GM23338 (cell line): Measurements from ENCODE around the gene SAC3D1. TPM values are rescaled to one million over a fixed set of nuclear protein-coding genes. Genes with fewer than 3 reads are reported as not detected.

Experiments
- ATAC-seq: fragments of 200-7000 bp; cut with Tn5 transposase; 3 replicates; pipeline ENCODE4 v1.9.1; 2020
- DNase-seq: peaks from one replicate; pipeline ENCODE4 v3.0.0-alpha.2; 2015; ENCODE audit warnings: low spot score
- H2AFZ ChIP-seq: fragments of 200-600 bp; sonication (generic); 2 replicates; pipeline ENCODE4 v1.8.0; 2016; ENCODE audit warnings: antibody characterized with exemption, mild to moderate bottlenecking, moderate library complexity
- H3F3A ChIP-seq: fragments of 200-600 bp; sonication (generic); replicated peaks from 2 replicates; pipeline ENCODE4 v1.8.0; 2017; ENCODE audit warnings: antibody characterized with exemption, mixed run types, low read depth
- H3K27ac ChIP-seq: fragments of 200-600 bp; sonication (generic); 2 replicates; pipeline ENCODE4 v1.6.1; 2016; ENCODE audit warnings: low read depth
- H3K27me3 ChIP-seq: fragments of 200-600 bp; sonication (generic); 2 replicates; pipeline ENCODE4 v1.8.0; 2016; ENCODE audit warnings: mild to moderate bottlenecking, mixed run types, moderate library complexity; ENCODE audit not compliant: insufficient read depth
- H3K36me3 ChIP-seq: fragments of 200-600 bp; sonication (generic); 2 replicates; pipeline ENCODE4 v1.8.0; 2016; ENCODE audit warnings: mild to moderate bottlenecking; ENCODE audit not compliant: insufficient read depth
- H3K4me1 ChIP-seq: fragments of 200-600 bp; sonication (generic); 2 replicates; pipeline ENCODE4 v1.8.0; 2016; ENCODE audit warnings: mild to moderate bottlenecking, moderate library complexity; ENCODE audit not compliant: insufficient read depth
- H3K4me2 ChIP-seq: fragments of 200-600 bp; sonication (generic); 2 replicates; pipeline ENCODE4 v1.7.1; 2017; ENCODE audit warnings: mixed run types
- H3K4me3 ChIP-seq: fragments of 200-600 bp; sonication (generic); 2 replicates; pipeline ENCODE4 v1.6.1; 2016; ENCODE audit warnings: mixed run types
- H3K79me2 ChIP-seq: fragments of 200-600 bp; sonication (generic); replicated peaks from 2 replicates; pipeline ENCODE4 v1.8.0; 2017; ENCODE audit warnings: mild to moderate bottlenecking; ENCODE audit not compliant: insufficient read depth
- H3K9me2 ChIP-seq: fragments of 200-600 bp; sonication (generic); 2 replicates; pipeline ENCODE4 v1.8.0; 2017; ENCODE audit not compliant: insufficient read depth
- H4K20me1 ChIP-seq: fragments of 200-600 bp; sonication (generic); replicated peaks from 2 replicates; pipeline ENCODE4 v1.8.0; 2017; ENCODE audit warnings: mild to moderate bottlenecking; ENCODE audit not compliant: insufficient read depth
- H3K27ac Mint-ChIP-seq: 2 replicates; pipeline ENCODE4 v1.8.0; 2020; ENCODE audit warnings: inconsistent platforms, mild to moderate bottlenecking, moderate library complexity, mixed read lengths
- H3K27me3 Mint-ChIP-seq: 3 replicates; pipeline ENCODE4 v1.8.0; 2022; ENCODE audit warnings: low read depth, mild to moderate bottlenecking, moderate library complexity, mixed read lengths, inconsistent platforms; ENCODE audit not compliant: insufficient read depth, poor library complexity
- H3K36me3 Mint-ChIP-seq: 3 replicates; pipeline ENCODE4 v1.8.0; 2021; ENCODE audit warnings: low read depth, mild to moderate bottlenecking, inconsistent platforms, moderate library complexity, mixed read lengths
- H3K4me1 Mint-ChIP-seq: 3 replicates; pipeline ENCODE4 v1.8.0; 2020; ENCODE audit warnings: mild to moderate bottlenecking, inconsistent platforms, mixed read lengths
- H3K4me3 Mint-ChIP-seq: 3 replicates; pipeline ENCODE4 v1.8.0; 2021; ENCODE audit warnings: moderate library complexity, mild to moderate bottlenecking, inconsistent platforms, mixed read lengths
- H3K9me3 Mint-ChIP-seq: 3 replicates; pipeline ENCODE4 v1.8.0; 2020; ENCODE audit warnings: moderate library complexity, mild to moderate bottlenecking, inconsistent platforms, mixed read lengths
- CREB1 ChIP-seq: fragments of 250-450 bp; sonication (Bioruptor Pico); IDR thresholded peaks from 2 replicates; pipeline ENCODE4 v1.5.0; 2020; ENCODE audit warnings: low read depth, mild to moderate bottlenecking, moderate library complexity
- EZH2 ChIP-seq: fragments of 200-600 bp; sonication (generic); IDR thresholded peaks from one replicate; pipeline ENCODE4 v1.8.0; 2017; ENCODE audit warnings: antibody characterized with exemption, mild to moderate bottlenecking, low read depth; ENCODE audit not compliant: unreplicated experiment
- EZH2phosphoT487 ChIP-seq: fragments of 200-600 bp; sonication (generic); IDR thresholded peaks from one replicate; pipeline ENCODE4 v1.8.1; 2018; ENCODE audit warnings: antibody characterized with exemption; ENCODE audit not compliant: unreplicated experiment
- JUNB ChIP-seq: IDR thresholded peaks from one replicate; pipeline ENCODE4 v1.6.1; 2016; ENCODE audit warnings: antibody characterized with exemption; ENCODE audit not compliant: unreplicated experiment
- NANOG ChIP-seq: IDR thresholded peaks from 2 replicates; pipeline ENCODE4 v1.6.1; 2016; ENCODE audit warnings: antibody characterized with exemption, borderline replicate concordance
- POLR2AphosphoS5 ChIP-seq: IDR thresholded peaks from 2 replicates; pipeline ENCODE4 v1.6.1; 2016; ENCODE audit warnings: antibody characterized with exemption, low read depth
- STAT1 ChIP-seq: IDR thresholded peaks from one replicate; pipeline ENCODE4 v1.6.1; 2016; ENCODE audit warnings: antibody characterized with exemption; ENCODE audit not compliant: unreplicated experiment
- ZNF114 ChIP-seq: fragments of 250-450 bp; sonication (Bioruptor Pico); IDR thresholded peaks from 2 replicates; pipeline ENCODE4 v1.5.0; 2020; ENCODE audit warnings: mild to moderate bottlenecking, moderate library complexity
- ZNF331 ChIP-seq: fragments of 250-450 bp; sonication (Bioruptor Pico); IDR thresholded peaks from 2 replicates; pipeline ENCODE4 v1.5.0; 2020; ENCODE audit warnings: low read depth, mild to moderate bottlenecking, moderate library complexity
- polyA plus RNA-seq: library from polyadenylated mRNA; unstranded; fragments of >200 nt; fragmentation: Nextera tagmentation; extraction: Ambion mirVana; gene quantifications from 2 replicates; pipeline ENCODE4 v1.2.1, GENCODE V29; 2016
- total RNA-seq: library from RNA; depleted of rRNA; stranded (reverse); fragments of >200 nt; shearing (Covaris generic); gene quantifications from 2 replicates; pipeline ENCODE4 v1.2.3, GENCODE V29; 2014
- TF ChIP-seq, protein P1 (sequence below): fragments of 250-450 bp; sonication (Bioruptor Pico); IDR thresholded peaks from 2 replicates; pipeline ENCODE4 v1.5.0; 2020; ENCODE audit warnings: mild to moderate bottlenecking, moderate library complexity
- TF ChIP-seq, protein P2 (sequence below): IDR thresholded peaks from one replicate; pipeline ENCODE4 v1.6.1; 2018; ENCODE audit warnings: antibody characterized with exemption; ENCODE audit not compliant: unreplicated experiment
- TF ChIP-seq, protein P3 (sequence below), 2 experiments: fragments of 200-600 bp in 1 of 2; sonication (generic) in 1 of 2; conservative IDR thresholded peaks; 2 replicates each; pipeline versions ENCODE4 v1.5.1 to v1.6.1; 2016 to 2017; ENCODE audit warnings: antibody characterized with exemption in 2 of 2, low read depth in 2 of 2, mild to moderate bottlenecking in 2 of 2, moderate library complexity in 1 of 2
- TF ChIP-seq, protein P4 (sequence below): IDR thresholded peaks from 2 replicates; pipeline ENCODE4 v1.6.1; 2016; ENCODE audit warnings: antibody characterized with exemption

The SAC3D1 gene
- total and polyA plus RNA-seq, 2 experiments from 2014 or later = 21.6 to 30.3 TPM

DNA sequence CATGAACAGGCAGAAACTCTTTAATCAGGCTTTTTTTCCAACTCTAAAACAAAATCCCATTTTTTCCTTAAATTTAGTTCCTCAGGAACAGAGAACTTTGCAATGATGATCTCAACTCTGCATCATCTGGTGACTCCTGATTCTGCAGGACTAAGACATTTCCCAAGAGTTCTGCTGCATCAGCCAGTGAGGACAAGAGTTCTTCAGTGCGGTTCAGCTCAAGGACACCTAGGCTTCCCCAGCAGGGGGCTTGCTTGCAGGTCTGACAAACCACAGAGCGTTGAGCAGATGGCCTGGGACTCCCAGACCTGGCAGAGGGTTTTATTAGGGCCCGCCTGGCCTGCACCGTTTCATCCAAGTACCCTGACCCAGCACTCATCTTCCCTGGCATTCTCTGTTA, 36.4 kb downstream of the SAC3D1 start:
- peaks cover 26% of the 10 kb centered on the region; the same call in 1 of the 2 replicates for H3F3A ChIP-seq
- H3K4me2 ChIP-seq = no peak overlapping the region
- Mint-ChIP-seq H3K27ac (no peak overlapping the region), H3K9me3 (no peaks in the 10 kb centered on the region; the same call in 2 of the 3 replicates), H3K27me3 (peaks cover 10% of the 10 kb centered on the region), H3K4me3 (no peak overlapping the region; the same call in 2 of the 3 replicates), H3K36me3 (peaks cover 64% of the 10 kb centered on the region), H3K4me1 (peaks cover 17% of the 10 kb centered on the region)
- H4K20me1 ChIP-seq = peaks cover 35% of the 10 kb centered on the region
- no peak overlapping the region for H3K4me3 ChIP-seq
- peaks cover 43% of the 10 kb centered on the region for H3K79me2 ChIP-seq
- ATAC-seq (no peak), DNase-seq (no peak)
- no peak overlapping the region for H3K27ac ChIP-seq
- peaks cover 1% of the 10 kb centered on the region; the same call in 1 of the 2 replicates for H3K4me1 ChIP-seq
- TF ChIP-seq, protein P1, sequence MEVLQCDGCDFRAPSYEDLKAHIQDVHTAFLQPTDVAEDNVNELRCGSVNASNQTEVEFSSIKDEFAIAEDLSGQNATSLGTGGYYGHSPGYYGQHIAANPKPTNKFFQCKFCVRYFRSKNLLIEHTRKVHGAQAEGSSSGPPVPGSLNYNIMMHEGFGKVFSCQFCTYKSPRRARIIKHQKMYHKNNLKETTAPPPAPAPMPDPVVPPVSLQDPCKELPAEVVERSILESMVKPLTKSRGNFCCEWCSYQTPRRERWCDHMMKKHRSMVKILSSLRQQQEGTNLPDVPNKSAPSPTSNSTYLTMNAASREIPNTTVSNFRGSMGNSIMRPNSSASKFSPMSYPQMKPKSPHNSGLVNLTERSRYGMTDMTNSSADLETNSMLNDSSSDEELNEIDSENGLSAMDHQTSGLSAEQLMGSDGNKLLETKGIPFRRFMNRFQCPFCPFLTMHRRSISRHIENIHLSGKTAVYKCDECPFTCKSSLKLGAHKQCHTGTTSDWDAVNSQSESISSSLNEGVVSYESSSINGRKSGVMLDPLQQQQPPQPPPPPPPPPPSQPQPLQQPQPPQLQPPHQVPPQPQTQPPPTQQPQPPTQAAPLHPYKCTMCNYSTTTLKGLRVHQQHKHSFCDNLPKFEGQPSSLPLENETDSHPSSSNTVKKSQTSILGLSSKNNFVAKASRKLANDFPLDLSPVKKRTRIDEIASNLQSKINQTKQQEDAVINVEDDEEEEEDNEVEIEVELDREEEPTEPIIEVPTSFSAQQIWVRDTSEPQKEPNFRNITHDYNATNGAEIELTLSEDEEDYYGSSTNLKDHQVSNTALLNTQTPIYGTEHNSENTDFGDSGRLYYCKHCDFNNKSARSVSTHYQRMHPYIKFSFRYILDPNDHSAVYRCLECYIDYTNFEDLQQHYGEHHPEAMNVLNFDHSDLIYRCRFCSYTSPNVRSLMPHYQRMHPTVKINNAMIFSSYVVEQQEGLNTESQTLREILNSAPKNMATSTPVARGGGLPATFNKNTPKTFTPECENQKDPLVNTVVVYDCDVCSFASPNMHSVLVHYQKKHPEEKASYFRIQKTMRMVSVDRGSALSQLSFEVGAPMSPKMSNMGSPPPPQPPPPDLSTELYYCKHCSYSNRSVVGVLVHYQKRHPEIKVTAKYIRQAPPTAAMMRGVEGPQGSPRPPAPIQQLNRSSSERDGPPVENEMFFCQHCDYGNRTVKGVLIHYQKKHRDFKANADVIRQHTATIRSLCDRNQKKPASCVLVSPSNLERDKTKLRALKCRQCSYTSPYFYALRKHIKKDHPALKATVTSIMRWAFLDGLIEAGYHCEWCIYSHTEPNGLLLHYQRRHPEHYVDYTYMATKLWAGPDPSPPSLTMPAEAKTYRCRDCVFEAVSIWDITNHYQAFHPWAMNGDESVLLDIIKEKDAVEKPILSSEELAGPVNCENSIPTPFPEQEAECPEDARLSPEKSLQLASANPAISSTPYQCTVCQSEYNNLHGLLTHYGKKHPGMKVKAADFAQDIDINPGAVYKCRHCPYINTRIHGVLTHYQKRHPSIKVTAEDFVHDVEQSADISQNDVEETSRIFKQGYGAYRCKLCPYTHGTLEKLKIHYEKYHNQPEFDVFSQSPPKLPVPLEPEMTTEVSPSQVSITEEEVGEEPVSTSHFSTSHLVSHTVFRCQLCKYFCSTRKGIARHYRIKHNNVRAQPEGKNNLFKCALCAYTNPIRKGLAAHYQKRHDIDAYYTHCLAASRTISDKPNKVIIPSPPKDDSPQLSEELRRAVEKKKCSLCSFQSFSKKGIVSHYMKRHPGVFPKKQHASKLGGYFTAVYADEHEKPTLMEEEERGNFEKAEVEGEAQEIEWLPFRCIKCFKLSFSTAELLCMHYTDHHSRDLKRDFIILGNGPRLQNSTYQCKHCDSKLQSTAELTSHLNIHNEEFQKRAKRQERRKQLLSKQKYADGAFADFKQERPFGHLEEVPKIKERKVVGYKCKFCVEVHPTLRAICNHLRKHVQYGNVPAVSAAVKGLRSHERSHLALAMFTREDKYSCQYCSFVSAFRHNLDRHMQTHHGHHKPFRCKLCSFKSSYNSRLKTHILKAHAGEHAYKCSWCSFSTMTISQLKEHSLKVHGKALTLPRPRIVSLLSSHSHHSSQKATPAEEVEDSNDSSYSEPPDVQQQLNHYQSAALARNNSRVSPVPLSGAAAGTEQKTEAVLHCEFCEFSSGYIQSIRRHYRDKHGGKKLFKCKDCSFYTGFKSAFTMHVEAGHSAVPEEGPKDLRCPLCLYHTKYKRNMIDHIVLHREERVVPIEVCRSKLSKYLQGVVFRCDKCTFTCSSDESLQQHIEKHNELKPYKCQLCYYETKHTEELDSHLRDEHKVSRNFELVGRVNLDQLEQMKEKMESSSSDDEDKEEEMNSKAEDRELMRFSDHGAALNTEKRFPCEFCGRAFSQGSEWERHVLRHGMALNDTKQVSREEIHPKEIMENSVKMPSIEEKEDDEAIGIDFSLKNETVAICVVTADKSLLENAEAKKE = no peak
- TF ChIP-seq, protein P2, sequence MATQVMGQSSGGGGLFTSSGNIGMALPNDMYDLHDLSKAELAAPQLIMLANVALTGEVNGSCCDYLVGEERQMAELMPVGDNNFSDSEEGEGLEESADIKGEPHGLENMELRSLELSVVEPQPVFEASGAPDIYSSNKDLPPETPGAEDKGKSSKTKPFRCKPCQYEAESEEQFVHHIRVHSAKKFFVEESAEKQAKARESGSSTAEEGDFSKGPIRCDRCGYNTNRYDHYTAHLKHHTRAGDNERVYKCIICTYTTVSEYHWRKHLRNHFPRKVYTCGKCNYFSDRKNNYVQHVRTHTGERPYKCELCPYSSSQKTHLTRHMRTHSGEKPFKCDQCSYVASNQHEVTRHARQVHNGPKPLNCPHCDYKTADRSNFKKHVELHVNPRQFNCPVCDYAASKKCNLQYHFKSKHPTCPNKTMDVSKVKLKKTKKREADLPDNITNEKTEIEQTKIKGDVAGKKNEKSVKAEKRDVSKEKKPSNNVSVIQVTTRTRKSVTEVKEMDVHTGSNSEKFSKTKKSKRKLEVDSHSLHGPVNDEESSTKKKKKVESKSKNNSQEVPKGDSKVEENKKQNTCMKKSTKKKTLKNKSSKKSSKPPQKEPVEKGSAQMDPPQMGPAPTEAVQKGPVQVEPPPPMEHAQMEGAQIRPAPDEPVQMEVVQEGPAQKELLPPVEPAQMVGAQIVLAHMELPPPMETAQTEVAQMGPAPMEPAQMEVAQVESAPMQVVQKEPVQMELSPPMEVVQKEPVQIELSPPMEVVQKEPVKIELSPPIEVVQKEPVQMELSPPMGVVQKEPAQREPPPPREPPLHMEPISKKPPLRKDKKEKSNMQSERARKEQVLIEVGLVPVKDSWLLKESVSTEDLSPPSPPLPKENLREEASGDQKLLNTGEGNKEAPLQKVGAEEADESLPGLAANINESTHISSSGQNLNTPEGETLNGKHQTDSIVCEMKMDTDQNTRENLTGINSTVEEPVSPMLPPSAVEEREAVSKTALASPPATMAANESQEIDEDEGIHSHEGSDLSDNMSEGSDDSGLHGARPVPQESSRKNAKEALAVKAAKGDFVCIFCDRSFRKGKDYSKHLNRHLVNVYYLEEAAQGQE = no peak
- TF ChIP-seq JUNB = no peak
- no peak for TF ChIP-seq ZNF331 (CRISPR knock-in tag)
- no peak for TF ChIP-seq NANOG
- TF ChIP-seq, protein P3, sequence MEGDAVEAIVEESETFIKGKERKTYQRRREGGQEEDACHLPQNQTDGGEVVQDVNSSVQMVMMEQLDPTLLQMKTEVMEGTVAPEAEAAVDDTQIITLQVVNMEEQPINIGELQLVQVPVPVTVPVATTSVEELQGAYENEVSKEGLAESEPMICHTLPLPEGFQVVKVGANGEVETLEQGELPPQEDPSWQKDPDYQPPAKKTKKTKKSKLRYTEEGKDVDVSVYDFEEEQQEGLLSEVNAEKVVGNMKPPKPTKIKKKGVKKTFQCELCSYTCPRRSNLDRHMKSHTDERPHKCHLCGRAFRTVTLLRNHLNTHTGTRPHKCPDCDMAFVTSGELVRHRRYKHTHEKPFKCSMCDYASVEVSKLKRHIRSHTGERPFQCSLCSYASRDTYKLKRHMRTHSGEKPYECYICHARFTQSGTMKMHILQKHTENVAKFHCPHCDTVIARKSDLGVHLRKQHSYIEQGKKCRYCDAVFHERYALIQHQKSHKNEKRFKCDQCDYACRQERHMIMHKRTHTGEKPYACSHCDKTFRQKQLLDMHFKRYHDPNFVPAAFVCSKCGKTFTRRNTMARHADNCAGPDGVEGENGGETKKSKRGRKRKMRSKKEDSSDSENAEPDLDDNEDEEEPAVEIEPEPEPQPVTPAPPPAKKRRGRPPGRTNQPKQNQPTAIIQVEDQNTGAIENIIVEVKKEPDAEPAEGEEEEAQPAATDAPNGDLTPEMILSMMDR (conservative IDR thresholded peaks at IDR 0.05; ENCODE audit: low read depth in 2 of 2) = no peak
- TF ChIP-seq STAT1 = no peak
- TF ChIP-seq EZH2phosphoT487 = no peak
- no peak for TF ChIP-seq CREB1 (CRISPR knock-in tag)
- no peak for TF ChIP-seq EZH2
- TF ChIP-seq, protein P4, sequence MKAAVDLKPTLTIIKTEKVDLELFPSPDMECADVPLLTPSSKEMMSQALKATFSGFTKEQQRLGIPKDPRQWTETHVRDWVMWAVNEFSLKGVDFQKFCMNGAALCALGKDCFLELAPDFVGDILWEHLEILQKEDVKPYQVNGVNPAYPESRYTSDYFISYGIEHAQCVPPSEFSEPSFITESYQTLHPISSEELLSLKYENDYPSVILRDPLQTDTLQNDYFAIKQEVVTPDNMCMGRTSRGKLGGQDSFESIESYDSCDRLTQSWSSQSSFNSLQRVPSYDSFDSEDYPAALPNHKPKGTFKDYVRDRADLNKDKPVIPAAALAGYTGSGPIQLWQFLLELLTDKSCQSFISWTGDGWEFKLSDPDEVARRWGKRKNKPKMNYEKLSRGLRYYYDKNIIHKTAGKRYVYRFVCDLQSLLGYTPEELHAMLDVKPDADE = no peak
- TF ChIP-seq POLR2AphosphoS5 = no peak
- no peak for TF ChIP-seq ZNF114 (CRISPR knock-in tag)
- no peaks in the 10 kb centered on the region for H3K27me3 ChIP-seq
- H3K9me2 ChIP-seq = no peaks in the 10 kb centered on the region
- peaks cover 16% of the 10 kb centered on the region for H3K36me3 ChIP-seq
- no peak overlapping the region for H2AFZ ChIP-seq
